NCI-H526 (cell line): Measurements from ENCODE around the gene PAN2.

Experiments
- DNase-seq, 2 experiments: peaks; one replicate each; lab custom pipeline; 2025; lab: John Stamatoyannopoulos, UW

Gene PAN2, protein sequence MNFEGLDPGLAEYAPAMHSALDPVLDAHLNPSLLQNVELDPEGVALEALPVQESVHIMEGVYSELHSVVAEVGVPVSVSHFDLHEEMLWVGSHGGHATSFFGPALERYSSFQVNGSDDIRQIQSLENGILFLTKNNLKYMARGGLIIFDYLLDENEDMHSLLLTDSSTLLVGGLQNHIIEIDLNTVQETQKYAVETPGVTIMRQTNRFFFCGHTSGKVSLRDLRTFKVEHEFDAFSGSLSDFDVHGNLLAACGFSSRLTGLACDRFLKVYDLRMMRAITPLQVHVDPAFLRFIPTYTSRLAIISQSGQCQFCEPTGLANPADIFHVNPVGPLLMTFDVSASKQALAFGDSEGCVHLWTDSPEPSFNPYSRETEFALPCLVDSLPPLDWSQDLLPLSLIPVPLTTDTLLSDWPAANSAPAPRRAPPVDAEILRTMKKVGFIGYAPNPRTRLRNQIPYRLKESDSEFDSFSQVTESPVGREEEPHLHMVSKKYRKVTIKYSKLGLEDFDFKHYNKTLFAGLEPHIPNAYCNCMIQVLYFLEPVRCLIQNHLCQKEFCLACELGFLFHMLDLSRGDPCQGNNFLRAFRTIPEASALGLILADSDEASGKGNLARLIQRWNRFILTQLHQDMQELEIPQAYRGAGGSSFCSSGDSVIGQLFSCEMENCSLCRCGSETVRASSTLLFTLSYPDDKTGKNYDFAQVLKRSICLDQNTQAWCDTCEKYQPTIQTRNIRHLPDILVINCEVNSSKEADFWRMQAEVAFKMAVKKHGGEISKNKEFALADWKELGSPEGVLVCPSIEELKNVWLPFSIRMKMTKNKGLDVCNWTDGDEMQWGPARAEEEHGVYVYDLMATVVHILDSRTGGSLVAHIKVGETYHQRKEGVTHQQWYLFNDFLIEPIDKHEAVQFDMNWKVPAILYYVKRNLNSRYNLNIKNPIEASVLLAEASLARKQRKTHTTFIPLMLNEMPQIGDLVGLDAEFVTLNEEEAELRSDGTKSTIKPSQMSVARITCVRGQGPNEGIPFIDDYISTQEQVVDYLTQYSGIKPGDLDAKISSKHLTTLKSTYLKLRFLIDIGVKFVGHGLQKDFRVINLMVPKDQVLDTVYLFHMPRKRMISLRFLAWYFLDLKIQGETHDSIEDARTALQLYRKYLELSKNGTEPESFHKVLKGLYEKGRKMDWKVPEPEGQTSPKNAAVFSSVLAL

DNA sequence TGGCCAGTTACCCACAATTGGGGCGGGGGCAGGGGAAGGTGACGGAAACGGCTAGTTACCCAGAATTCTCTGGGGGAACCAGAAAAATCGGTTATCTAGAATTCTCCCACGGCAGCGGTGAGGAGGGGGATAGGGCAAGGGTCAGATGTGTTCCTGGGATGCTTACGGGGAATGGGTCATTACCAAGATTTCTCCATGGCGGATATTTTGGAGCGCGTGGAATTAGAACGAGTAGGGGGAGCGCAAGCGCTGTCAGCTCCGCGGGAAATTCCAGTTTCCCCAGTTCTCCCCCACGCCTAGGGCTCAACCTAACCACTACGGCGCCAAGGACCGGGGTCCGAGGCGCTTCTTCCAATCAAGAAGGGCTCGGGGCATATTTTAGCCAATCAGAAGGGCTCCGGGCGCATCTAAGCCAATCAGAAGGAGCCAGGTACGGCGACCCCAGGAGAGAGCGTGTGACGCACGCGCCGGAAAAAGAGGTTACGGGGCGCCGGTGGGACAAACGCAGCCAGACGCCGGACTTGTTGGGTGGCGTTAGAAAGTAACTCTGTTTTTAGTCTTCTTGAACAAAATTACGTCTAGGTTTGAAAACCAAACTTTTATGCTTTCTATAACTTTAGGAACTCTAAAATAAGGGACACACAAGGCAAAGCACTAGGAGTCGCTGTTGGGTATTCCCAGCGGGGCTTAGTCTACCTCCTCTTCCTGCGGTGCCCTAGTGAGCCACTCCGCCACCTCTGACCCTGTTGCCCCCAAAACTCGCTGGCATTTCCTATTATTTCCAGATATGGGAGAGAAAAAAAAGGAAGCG is at the start of gene PAN2:
PAN2 (minus strand) TSS at position 322 of the 811 bp plus-strand sequence. CDS start 906 bp downstream, outside the sequence.
- peak; percentile 94 to 98 for DNase-seq

DNA sequence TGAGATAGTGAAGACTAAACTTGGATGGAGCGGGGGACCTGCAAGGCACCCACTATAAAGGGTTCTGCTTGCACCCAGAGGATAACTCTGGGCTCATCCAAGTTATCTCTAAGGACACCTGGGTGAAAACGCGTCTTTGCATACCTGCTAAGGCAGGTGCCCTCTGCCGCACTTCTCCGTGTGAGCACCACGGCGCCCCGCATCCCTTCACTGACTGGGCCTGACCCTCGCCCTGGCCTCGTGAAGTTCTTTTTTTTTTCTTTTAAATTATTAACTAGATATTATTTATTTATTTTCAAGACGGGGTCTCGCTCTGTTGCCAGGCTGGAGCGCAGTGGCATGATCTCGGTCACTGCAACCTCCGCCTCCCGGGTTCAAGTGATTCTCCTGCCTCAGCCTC is 48.8 kb upstream of the PAN2 start:
- DNase-seq, result no peak

GRCh38 chr12:56377989-56378316 is 44.2 kb upstream of the PAN2 start:
- DNase-seq, result no peak

DNA sequence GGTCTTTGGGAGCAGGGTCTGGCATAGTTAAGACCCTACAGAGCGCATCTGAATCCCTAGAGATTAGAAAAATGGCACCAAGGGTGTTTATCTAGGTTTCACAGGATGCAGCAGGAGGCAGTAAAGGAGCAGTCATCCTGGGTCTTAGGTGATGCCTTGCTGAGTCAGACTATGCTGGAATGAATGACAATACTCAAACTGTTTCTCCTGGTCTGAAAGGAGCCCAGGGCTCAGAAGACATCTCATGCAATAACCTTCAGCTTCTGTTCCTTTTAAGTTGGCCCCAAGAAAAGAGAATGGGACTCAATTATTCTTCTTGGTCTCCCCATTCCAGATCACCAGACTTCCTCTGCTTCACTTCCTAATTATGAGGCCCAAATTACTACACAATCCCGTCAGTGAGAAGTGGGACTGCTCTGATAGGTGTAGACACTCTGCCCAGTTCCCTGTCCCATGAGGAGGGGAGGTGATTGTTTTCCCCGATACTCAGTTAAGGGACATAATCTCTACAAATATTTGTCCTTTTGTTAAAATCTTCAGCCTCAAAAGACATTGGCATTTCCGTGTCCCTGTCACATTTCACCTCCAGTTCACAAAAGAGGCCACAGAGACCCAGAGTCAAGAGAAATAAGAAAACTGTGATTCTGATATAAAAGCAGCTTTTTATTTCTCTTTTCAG is 43.6 kb upstream of the PAN2 start:
- no peak for DNase-seq

GRCh38 chr12:56375598-56376434 is 42.0 kb upstream of the PAN2 start:
- DNase-seq, result no peak

- DNase-seq, result no peak
Measured at GRCh38 chr12:56374726-56375597, 41.2 kb upstream of the PAN2 start.

DNA sequence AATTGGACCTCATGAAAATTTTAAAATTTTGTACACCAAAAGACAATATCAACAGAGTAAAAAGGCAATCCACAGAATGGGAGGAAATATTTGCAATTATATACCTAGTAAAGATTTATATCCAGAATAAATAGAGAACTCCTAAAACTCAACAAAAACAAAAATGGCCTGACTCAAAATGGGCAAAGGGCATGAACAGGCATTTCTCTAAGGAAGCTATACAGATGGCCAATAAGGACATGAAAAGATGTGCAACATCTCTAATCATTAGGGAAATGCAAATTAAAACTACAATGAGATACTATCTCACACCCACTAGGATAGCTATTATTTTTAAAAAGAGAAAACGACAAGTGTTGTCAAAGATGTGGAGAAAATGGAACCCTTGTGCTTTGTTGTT is 39.7 kb upstream of the PAN2 start:
- no peak for DNase-seq

GRCh38 chr12:56366948-56367347 is 33.1 kb upstream of the PAN2 start:
- DNase-seq, result no peak

DNA sequence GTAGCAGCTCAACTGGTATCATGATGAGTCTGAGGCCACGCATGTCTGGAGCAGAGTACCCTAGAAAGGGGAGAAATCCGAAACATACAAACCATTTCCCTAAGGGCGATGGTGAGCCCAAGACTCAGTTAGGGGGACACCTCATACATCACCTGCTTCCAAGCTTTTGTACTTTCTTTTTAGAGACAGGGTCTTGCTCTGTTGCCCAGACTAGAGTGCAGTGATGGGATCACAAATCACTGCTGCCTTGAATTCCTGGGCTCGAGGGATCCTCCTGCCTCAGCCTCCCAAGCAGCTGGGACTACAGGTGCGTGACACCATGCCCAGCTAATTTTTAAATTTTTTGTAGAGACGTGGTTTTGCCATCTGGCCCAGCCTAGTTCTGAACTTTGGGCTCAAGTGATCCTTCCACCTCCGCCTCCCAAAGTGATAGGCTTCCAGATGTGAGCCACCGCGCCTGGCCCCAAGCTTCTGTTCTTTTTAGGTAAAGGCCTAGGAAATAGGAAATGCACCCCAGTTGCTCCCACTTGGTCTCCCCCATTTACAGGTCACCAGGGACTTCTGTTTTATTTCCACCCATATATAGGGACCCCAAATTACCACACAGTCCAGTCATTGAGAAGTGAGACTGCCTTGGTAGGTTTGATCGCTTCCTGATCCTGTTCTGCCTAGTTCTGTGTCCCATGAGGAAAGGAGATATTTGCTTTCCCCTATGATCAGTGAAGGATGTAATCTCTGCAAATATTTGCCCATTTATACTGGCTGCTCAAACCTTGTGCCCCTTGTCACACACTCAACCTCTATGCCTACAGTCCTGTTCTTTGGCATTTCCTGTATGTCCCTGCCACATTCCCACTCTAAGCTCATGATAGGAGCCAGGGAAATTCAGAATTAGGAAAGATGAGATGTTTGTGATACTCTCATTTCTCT is 28.6 kb upstream of the PAN2 start, which contains the start of gene APOF:
APOF (minus strand) TSS at position 728 of the 930 bp plus-strand sequence; CDS start at position 616, 112 bp downstream.
- peak in 1 of 2 experiments; percentile 26 for DNase-seq

GRCh38 chr12:56361487-56362129 is 27.8 kb upstream of the PAN2 start:
- DNase-seq, result no peak

DNA sequence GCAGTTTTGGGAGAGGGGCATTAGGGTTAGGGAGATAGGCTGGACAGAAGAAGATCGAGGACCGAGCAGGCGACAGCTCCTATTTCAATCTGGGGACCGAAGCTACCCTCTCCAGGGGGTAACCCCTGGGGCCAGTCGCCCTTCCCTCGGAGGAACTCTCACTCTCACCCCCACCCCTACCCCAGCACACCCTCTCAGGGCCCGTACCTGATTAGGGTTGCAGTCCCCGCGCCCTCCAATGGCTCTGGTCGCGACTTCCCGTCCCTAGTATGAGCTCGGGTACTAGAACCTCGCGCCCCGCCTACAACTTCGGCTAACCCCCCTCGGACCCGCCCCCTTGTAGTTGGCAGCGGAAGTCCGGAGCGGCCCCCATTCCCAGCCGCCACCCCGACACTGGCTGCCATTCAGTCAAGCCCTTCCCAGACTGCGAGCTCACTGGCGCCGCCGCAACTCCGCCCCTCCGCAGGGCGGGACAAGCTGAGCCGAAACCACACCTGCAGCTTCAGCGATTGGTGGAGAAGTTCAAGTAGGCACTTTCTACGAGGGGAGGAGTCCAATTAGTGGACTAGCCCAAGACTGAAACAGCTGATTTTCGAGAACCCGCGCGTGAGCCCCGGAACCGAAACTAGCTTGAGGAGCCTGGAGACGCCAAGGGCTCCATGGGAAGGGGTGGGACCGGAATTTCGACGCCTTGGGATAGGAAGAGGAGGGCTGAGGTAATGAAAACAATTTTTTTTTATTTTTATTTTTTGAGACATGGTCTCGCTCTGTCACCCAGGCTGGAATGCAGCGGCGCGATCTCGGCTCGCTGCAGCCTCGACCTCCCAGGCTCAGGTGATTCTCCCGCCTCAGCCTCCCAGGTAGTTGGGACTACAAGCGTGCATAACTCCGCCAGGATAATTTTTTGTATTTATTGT is 26.3 kb upstream of the PAN2 start, which contains the start of gene STAT2:
STAT2 (minus strand) TSS at position 257 of the 917 bp plus-strand sequence. CDS start 3,536 bp downstream, outside the sequence.
- peak; percentile 98 for DNase-seq

DNA sequence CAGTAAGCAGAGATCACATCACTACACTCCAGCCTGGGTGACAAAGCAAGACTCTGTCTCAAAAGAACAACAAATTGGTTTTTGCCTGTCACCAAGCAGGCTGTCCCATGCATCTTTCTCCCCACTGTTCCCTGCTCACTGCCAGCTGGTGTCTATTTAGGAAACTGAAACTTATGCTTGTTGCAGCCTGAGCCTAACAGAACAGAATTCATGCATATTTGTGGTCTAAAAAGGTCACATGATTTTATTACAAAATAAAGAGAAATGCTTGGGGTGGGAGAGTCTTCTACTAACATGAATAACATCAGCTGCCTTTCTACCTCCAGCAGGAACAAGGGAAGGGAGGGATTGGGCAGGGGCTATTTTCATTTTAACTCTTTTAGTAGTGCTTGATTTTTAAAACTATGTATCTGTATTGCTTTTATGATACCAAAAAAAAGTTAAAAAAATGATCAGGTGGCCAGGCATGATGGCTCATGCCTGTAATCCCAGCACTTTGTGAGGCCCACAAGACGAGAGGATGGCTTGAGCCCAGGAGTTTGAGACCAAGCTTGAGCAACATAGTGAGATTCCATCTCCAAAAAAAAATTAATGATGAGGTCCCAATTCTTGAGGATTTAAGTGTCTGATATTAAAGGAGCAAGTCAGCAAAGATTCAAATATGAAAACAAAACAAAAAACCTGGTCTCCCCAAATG is 25.2 kb upstream of the PAN2 start:
- no peak for DNase-seq

DNA sequence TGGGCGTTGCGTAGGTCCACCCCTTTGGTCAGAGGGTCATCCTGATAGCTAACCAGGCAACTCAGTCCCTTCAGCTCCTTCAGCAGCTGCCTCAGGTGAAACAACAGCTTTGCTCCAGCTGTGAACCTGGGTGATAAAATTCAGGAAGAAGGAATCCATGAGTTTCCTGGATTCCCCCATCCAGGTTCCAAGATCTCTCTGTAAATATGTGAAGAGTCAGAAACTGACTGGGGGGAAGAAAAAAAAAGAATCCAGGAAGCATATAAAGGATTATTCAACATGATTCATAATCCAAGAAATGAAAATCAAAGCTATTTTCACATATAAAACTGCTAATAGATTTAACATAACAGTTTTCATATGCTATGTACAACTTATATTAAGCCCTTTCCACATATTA is 17.5 kb upstream of the PAN2 start:
- no peak for DNase-seq

- no peak for DNase-seq
Measured at GRCh38 chr12:56350662-56351061, 16.9 kb upstream of the PAN2 start.

DNA sequence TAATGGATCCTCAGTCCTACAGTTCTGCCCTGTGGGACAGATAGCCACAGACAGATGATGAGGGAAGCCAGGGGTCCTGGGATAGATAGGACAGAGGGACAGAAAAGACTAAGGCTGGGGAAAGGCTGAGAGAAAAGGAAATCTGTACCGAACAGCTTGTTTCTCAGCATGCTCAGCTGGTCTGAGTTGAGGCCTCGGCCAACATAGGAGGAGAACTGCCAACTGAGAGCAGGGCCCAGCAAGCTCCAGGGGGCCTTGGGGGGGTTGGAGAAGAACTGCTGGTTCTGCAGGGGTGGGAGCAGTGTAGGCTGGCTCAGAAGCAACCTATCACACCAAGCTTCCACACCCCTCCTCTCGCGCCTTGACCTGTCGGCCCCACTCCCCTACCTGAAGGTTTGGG is 15.0 kb upstream of the PAN2 start:
- no peak for DNase-seq
